HG03457 (cell line): ENCODE measurements around the gene MCF2L2.

Experiments
- ATAC-seq: cut with Tn5 transposase; IDR thresholded peaks from one replicate; pipeline ENCODE4 v1.9.1; 2021; ENCODE audit warnings: moderate number of reproducible peaks; ENCODE audit not compliant: unreplicated experiment

The MCF2L2 gene

DNA sequence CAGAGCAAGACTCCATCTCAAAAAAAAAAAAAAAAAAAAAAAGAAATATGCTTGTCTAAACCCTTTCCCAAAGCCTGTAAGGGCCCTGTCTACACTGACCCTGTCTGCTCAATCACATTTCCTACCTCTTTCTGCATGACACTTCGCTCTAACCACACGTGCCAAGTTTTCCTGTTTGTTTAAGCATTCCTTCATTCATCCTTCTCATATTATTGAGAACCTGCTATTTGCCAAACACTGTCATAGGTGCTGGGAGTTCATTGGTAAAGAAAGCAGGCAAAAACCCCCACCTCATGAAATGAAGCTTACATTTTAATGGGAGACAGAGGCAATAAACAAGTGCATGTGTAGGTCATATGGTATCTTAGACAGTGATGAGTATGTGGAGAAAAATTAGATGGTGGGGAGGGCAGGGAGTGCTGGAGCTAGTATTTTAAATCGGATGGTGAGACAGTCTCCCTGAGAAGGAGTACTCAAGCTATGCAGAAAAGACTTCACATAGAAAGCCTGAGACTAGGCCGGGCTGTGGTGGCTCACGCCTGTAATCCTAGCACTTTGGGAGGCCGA, 127.3 kb downstream of the MCF2L2 start:
- ATAC-seq = no peak

DNA sequence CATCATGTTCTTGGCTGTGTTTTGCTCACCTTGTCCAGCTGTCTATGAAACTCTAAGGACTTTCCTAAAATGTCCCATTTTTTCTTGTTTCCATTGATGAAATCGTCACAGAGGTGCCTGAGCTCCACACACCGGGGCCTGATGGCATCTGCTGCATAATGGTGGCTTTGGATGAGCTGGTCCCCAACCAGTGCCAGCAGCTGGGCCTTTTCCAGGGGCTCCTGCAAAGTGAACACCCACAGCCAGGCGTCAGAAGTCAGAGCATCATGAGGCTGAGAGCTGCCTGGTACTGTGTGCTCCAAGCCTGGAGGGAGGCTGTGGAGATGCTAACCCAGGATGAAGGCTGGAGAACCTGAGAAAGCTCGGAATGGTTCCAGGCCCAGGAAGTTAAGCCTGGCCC, 128.4 kb downstream of the MCF2L2 start:
- ATAC-seq = no peak

DNA sequence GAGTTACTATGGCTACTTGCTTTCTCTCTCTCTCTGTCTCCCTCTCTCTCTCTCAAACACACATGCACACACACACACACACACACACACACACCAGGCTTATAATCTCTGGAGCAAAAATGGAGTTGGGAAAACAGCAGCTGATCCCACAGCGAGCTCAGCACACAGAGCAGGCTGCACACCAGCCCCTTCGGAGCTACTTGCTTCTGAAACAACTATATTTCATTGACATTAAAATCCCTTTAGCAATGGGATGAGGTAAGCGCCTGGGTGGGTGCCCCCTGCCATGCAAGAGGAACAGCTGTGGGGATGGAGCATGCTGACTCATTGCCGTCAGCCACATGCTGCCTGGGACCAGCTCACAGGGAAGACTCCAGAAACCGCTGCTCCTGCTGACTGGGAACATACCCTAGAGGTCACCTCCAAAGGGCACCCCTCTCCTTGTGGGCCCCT, 129.7 kb downstream of the MCF2L2 start:
- no peak for ATAC-seq

DNA sequence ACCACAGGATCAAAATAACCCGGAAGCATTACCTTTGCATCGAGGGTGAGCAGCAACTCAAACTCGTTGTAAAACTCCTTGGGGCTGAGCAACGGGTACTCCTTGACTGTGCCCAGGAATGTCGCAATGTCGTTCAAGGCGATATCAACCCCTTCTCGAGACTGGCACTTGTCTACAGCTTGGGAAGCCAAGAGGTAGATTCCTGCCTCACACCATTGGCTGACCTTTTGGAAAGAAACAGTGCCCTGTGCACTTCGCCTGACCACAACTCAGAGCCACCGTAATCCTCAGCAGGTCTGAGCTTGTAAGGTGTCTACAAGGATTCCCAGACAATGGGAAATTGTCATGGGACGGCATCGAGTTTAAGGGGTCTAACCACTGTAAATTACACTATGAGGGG, 131.5 kb downstream of the MCF2L2 start:
- ATAC-seq = no peak

DNA sequence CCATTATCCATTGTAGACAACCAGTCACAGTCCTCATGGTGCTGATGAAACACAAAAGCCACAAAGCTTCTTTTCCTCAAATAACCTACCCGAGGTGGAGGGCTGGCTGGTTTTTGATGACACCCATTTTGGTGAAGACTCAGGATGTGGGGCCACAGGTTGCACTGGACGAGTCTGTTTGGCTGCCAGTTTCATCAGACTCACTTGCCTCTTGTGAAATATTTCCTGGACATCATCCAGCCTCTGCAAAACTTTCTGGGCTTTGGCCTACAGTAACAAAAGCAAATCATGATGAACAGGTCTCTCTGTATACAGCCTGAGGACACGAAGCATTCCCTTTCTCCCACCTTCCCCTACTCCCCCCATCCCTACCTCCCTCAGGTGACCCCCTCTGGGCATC, 133.2 kb downstream of the MCF2L2 start:
- ATAC-seq = no peak

DNA sequence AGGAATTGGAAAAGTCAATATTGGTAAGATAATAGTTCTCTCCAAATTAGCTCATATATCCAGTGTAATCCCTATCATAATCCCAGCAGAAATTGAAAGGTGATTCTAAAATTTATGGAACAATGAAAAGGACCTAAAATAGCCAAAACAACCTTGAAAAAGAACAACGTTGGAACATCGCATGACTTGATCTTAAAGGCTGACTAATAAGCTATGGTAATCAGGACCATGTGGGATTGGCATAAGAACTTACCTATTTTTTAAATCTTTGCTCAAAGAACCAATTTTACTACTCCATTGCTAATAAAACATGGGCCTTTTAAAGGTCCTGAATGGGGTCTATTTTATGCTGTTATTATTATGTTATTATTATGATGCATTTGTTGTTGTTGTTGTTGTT, 134.5 kb downstream of the MCF2L2 start:
- ATAC-seq = no peak

DNA sequence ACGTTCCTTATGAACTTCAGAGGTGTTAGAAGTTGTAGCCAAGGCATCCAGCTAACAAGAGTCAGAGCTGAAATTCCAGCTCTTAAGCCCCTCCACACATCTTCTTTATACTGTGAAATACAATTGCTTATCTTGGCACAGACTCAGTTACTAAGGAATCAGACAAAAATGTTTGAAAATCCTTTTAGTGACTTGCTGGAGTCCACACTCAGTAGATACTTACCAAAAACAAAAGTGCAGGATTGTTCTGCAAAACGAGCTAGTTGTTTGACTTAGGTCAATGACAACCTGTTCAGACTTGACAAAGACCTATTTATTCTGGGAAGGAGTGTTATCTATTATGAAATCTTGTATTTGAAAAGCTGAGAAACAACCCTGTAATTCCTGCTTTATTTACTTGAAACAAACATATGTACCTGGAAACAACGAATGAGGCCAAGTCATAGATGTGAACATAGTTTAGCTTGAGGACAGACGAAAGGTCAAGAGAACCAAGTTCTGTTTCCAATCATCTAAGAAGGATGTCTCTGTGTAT, 136.9 kb downstream of the MCF2L2 start:
- no peak for ATAC-seq

DNA sequence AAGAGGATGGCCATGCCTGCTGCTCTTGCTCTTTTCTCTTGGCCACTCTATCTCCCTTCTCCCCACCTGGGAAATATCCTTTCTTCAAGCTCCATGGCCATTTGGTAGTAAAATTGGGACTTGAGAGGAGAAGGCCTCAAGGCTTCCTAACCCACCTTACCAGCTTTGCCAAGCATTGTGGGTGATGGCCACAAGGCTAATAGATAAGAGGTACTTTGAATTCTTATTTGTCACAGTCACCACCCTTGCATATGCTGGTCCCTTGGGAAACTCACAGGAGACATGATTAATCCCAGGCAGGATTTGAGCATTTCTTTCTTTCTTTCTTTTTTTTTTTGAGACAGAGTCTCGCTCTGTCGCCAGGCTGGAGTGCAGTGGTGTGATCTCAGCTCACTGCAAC, 138.2 kb downstream of the MCF2L2 start:
- ATAC-seq = no peak

DNA sequence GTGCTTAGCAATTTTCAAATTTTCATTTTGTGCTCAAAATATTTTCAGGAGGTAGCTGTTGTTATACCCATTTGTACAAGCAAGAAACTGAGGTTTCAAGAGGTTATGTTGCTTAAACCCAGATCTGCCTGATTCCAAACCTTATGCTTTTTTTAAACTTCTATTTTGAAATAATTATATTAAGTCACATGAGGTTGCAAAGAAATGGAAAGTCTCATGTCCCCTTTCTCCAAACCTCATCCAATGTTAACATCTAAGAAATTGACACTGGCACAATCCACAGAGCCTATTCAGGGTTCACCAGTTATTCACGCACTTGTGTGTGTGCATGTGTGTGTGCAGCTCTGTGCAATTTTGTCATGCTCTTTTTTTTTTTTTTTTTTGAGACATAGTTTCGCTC, 140.3 kb downstream of the MCF2L2 start:
- no peak for ATAC-seq

DNA sequence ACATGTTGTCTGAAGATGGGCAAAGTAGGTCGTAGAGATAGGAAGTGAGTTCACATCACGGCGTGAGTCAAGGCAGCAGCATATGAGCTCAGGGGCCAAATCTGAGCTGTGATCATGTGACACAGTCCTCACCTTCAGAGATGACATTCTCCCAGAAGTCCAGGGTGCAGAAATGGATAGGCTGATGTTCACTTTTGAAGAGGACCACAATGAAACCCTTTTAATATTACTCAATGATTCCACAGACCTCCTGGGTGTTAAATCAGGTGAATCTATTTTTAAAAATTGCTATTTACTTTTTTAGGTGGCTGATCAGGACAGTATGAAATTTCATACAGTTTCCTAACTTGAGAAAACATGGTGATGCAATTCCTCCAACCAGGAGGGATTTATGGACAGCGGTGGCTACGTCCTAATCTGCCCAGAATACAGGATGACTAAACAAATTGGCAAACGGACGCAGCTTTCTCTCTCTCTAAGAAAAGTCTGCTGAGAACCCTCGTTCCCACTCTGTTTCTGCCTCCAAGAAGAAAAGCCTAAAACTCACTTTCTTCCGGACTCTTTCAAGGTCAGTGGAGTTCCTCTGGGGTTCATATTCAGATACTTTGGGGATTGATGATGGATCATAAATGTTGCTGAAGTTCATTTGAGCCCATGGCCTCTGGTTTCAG, 141.0 kb downstream of the MCF2L2 start:
- no peak for ATAC-seq

DNA sequence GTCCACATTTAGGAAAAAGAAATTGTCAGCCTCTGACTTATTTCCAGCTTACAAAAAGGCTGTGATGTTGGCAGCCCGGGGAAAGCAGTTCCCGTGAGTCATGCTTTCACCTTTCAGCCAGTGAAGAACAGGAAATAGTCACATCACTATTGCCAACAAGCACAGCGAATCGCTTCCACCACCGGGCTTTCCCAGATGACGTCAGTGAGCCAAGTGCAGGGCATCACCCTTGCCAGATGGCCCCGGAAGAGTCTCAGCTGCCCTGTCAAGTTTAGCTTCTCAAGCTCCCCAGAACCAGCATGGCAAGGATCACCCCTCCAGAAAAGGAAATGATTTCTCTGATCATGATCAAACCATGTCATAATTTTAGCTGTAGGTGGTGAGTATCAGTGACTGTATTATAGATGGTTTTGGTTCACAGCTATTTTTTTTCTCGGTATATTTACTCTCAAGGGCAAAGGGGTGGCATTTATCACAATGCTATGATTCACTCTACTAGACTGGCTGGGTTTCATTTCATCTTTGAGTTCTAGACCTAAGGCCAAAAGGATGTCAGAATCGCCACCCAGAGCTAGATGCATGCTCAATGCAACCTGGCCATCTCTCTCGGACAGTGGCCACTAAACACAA, 142.5 kb downstream of the MCF2L2 start:
- peak; percentile 96 for ATAC-seq

DNA sequence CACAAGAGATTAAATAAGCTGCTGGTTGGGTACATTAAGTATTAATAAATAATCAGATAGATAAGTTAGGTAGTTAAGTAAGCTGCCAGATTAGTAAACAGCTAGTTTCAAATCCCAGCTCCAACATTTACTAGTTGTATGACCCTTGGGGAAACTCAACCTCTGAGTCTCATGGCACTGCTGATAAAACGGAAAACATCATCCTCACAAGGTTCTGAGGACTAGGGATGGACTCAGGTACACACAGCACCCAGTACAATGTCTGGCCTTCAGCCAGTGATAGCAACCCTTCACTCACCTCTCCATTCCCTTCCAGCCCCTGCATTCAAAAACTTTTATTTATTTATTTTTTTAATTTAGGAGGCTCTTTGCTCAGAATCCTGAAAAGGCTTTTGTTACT, 143.1 kb downstream of the MCF2L2 start:
- ATAC-seq = no peak

DNA sequence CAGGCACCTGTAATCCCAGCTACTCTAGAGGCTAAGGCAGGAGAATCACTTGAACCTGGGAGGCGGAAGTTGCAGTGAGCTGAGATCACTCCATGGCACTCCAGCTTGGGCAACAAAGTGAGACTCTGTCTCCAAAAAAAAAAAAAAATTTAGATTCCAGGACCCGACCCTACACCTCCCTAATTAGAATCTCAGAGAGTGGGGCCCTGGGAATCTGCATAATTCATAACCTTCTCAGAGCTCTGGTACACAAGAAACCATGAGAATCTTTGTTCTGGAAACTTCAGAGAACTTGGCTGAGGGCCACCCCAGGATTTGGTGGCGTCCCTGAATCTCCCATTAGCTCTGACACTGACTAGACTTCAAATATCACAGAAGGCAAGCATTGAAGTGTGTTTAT, 143.8 kb downstream of the MCF2L2 start:
- no peak for ATAC-seq

DNA sequence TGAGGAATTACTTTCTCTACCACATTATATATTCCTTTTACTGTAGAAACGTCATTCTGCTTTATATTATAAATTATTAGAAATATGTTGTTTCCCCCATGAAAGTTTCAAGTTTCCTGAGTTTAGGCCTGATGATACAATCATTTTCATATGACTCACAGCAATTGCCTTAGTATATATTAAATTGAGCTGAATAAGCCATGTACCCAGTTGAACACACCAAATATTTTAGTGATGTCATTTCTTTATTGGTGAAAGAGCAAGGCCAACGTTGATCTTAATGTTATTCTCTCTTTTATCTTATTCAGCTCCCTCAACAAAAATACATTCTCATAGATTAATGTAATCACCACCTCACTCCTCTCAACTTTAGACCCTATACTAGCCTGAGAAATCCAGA, 144.5 kb downstream of the MCF2L2 start:
- no peak for ATAC-seq

DNA sequence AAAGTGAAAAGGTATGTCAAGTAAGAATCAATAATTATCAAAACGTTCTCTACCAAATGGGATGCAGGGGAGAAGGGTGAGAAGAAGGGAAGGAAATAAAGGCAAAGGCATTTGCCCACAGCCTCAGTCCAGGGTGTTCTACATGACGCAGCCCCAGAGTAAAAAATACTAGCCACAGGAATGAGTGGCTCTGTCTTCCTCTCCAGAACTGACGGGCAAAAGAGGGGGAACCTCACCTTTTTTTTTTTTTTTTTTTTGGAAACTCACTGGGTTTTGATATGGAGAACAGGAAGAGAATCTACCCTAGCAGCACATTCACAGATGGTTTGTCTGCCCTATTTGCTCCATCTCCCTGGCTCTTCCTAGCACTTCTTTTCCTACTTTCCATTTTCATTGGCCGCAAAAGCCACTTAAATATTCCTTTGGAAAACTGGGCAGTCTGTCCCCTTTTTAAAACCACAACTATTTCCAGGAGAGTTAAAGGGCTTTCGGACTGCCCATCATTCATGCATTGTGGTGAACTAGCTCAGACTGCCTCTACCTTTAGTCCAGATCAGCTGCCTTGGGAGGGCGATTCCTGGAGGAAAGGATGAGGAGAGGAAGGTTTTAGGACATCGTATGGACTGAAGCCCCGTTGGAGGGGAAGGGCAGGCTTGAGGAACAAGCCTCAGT, 147.2 kb downstream of the MCF2L2 start:
- no peak for ATAC-seq

DNA sequence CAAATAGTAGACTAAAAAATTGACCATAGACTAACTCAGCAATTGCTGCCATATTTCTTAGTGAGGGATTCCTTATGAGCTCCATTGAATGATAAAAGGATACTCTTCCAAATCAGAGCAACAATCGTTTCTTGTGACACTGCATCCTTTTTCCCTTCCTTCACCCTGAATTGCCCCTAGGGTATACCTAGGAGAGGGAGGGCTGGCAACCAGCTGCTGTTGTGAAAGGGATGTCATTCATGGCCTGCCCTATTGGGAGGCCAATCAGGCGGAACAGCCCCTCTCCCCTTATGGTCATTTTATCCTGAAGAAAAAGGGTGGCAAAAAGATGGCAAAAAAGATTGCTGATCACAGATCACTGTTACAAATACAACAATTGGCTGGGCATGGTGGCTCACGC, 149.0 kb downstream of the MCF2L2 start:
- no peak for ATAC-seq

DNA sequence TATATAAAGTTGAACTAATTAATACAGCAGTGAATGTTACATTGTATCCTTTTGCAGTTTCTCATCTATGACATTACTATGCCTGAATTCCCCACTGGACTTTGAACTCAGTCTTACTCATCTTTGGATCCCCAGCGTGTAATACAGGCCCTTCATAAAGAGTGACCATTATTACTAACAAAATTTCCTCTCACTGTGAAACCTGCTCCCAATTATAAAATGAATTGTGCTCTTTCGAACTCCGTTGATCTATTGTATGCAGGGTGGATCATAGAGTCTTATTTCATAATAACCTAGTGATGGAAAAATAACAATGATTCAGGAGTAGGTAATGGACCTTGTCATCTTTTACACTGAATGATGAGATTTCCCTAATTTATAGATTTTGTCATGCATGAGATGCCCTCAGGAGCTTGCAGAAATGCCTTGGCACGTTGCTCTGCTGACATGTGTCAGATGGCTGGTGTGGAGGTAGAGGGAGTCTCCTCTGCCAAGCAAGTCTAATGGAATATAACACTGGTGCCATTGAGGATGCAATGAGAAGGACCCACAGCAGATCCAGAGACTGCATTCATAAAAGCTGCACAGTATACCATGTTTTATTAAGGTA, 149.8 kb downstream of the MCF2L2 start:
- no peak for ATAC-seq

DNA sequence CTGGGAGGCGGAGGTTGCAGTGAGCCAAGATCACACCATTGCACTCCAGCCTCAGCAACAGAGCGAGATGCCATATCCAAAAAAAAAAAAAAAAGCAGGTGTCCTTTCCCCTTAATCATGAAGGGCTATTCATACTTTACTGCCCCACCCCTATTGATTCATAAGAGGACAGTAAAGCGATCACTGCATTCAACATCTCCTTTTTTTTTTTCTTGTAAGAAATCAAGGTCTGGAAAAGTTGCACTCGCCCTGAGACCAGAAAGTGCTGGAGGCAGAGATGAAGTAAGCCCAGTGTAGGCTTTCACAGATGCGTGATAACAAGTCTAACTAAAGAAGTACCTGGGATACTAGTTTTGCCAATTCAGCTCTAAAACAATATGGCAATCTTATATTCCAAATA, 151.2 kb downstream of the MCF2L2 start:
- no peak for ATAC-seq

DNA sequence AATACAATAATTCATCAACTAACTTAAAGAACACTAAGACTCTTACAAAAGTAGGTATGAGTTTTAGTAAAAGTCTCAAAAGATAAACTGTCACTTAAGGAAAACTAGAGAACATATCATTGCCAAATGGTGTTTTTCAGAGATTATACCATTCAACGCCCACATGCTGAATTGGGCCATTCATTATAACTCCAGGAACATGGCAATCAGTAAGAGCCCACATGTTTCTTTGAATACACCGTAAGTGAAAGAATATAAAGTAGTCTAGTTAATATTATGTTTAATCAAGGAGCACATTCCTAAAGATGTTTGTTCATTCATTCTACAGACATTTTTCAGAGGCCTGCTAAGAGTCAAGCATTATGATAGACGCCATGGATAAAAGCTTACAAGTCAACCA, 152.5 kb downstream of the MCF2L2 start:
- no peak for ATAC-seq

DNA sequence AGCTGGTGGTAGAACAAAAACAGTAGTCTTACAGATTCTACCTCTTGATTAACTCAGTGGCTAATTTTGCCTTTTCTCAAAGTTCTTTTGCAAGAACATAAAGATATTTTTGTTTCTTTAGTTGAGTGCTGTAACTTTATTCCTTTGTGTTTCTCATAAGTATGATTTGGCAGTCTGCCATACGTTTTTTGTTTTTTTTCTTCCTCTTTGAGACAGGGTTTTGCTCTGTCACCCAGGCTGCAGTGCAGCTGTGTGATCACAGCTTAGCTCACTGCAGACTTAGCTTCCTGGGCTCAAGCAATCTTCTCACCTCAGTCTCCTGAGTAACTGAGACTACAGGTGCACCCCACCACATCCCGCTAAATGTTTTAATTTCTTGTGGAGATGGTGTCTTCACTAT, 153.0 kb downstream of the MCF2L2 start:
- no peak for ATAC-seq

DNA sequence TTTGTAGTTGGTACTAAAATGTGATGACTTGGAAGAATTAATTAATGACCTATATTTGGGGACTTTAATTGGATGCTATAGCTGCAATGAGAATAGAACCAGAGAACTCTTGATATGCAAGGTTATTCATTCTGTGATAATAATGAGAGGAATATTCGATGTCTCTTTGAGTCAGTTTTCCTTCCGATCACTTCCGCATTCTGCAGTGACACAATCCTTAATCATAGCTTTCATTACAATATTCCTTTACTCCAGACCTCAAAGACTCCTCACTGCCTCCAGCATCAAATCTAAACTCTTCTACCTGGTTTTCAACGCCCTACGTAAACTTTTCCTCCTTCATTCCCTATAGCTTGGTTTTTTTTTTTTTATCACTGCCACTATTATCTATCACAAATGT, 153.8 kb downstream of the MCF2L2 start:
- no peak for ATAC-seq
